ENCODE data around the gene TMEM108. TPM values are rescaled to one million over a fixed set of nuclear protein-coding genes. Genes with fewer than 3 reads are reported as not detected.

TMEM108 gene
- total and polyA plus RNA-seq, 10 of the 15 experiments (the other 5 are each of a cell fraction or from before 2014, with no cell fraction given), result 0.02 to 0.58 (median 0.12) TPM; not detected in 5

GRCh38 chr3:133136114-133137041, 98.2 kb downstream of the TMEM108 start (continued):
- no peak for TF ChIP-seq HDAC2 (IDR thresholded peaks at IDR 0.05)
- TF ChIP-seq ZNF622 (IDR thresholded peaks at IDR 0.05), result no peak
- no peak for TF ChIP-seq SUPT20H (IDR thresholded peaks at IDR 0.05; ENCODE audit: borderline replicate concordance, control insufficient read depth, low read depth, low read length)
- TF ChIP-seq, protein P1, sequence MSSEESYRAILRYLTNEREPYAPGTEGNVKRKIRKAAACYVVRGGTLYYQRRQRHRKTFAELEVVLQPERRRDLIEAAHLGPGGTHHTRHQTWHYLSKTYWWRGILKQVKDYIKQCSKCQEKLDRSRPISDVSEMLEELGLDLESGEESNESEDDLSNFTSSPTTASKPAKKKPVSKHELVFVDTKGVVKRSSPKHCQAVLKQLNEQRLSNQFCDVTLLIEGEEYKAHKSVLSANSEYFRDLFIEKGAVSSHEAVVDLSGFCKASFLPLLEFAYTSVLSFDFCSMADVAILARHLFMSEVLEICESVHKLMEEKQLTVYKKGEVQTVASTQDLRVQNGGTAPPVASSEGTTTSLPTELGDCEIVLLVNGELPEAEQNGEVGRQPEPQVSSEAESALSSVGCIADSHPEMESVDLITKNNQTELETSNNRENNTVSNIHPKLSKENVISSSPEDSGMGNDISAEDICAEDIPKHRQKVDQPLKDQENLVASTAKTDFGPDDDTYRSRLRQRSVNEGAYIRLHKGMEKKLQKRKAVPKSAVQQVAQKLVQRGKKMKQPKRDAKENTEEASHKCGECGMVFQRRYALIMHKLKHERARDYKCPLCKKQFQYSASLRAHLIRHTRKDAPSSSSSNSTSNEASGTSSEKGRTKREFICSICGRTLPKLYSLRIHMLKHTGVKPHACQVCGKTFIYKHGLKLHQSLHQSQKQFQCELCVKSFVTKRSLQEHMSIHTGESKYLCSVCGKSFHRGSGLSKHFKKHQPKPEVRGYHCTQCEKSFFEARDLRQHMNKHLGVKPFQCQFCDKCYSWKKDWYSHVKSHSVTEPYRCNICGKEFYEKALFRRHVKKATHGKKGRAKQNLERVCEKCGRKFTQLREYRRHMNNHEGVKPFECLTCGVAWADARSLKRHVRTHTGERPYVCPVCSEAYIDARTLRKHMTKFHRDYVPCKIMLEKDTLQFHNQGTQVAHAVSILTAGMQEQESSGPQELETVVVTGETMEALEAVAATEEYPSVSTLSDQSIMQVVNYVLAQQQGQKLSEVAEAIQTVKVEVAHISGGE (CRISPR knock-in tag; IDR thresholded peaks at IDR 0.05), result no peak
- TF ChIP-seq ZNF274 (IDR thresholded peaks at IDR 0.05; ENCODE audit: insufficient read depth, insufficient read length), result no peak
- TF ChIP-seq, protein P2, sequence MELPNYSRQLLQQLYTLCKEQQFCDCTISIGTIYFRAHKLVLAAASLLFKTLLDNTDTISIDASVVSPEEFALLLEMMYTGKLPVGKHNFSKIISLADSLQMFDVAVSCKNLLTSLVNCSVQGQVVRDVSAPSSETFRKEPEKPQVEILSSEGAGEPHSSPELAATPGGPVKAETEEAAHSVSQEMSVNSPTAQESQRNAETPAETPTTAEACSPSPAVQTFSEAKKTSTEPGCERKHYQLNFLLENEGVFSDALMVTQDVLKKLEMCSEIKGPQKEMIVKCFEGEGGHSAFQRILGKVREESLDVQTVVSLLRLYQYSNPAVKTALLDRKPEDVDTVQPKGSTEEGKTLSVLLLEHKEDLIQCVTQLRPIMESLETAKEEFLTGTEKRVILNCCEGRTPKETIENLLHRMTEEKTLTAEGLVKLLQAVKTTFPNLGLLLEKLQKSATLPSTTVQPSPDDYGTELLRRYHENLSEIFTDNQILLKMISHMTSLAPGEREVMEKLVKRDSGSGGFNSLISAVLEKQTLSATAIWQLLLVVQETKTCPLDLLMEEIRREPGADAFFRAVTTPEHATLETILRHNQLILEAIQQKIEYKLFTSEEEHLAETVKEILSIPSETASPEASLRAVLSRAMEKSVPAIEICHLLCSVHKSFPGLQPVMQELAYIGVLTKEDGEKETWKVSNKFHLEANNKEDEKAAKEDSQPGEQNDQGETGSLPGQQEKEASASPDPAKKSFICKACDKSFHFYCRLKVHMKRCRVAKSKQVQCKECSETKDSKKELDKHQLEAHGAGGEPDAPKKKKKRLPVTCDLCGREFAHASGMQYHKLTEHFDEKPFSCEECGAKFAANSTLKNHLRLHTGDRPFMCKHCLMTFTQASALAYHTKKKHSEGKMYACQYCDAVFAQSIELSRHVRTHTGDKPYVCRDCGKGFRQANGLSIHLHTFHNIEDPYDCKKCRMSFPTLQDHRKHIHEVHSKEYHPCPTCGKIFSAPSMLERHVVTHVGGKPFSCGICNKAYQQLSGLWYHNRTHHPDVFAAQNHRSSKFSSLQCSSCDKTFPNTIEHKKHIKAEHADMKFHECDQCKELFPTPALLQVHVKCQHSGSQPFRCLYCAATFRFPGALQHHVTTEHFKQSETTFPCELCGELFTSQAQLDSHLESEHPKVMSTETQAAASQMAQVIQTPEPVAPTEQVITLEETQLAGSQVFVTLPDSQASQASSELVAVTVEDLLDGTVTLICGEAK (IDR thresholded peaks at IDR 0.05; ENCODE audit: borderline replicate concordance), result no peak
- TF ChIP-seq MTA3 (IDR thresholded peaks at IDR 0.05; ENCODE audit: borderline replicate concordance, low read length), result no peak
- no peak for TF ChIP-seq SP1 (IDR thresholded peaks at IDR 0.05; ENCODE audit: low read depth, low read length)
- TF ChIP-seq BRCA1 (IDR thresholded peaks at IDR 0.05; ENCODE audit: low read depth, low read length), result no peak
- TF ChIP-seq CHD4 (IDR thresholded peaks at IDR 0.05), result no peak
- TF ChIP-seq, protein P3, sequence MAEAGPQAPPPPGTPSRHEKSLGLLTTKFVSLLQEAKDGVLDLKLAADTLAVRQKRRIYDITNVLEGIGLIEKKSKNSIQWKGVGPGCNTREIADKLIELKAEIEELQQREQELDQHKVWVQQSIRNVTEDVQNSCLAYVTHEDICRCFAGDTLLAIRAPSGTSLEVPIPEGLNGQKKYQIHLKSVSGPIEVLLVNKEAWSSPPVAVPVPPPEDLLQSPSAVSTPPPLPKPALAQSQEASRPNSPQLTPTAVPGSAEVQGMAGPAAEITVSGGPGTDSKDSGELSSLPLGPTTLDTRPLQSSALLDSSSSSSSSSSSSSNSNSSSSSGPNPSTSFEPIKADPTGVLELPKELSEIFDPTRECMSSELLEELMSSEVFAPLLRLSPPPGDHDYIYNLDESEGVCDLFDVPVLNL (IDR thresholded peaks at IDR 0.05; ENCODE audit: low read depth, low read length), result no peak
- TF ChIP-seq, protein P4, sequence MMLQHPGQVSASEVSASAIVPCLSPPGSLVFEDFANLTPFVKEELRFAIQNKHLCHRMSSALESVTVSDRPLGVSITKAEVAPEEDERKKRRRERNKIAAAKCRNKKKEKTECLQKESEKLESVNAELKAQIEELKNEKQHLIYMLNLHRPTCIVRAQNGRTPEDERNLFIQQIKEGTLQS (IDR thresholded peaks at IDR 0.05; ENCODE audit: borderline replicate concordance, extremely low read depth, low read depth, low read length), result no peak
- TF ChIP-seq RBBP5 (conservative IDR thresholded peaks at IDR 0.05), result no peak
- TF ChIP-seq NFYA (IDR thresholded peaks at IDR 0.05; ENCODE audit: borderline replicate concordance, low read depth, low read length), result no peak
- TF ChIP-seq BHLHE40 (IDR thresholded peaks at IDR 0.05; ENCODE audit: borderline replicate concordance in 1 of 2, low read depth in 2 of 2, low read length in 1 of 2), result peak in 1 of 2 experiments; percentile 54; a peak in 1 of 4 replicates
- no peak for TF ChIP-seq SREBF1 (IDR thresholded peaks at IDR 0.05; ENCODE audit: low read length)
- no peak for TF ChIP-seq TBL1XR1 (IDR thresholded peaks at IDR 0.05; ENCODE audit: low read depth, low read length)

All from GM12878 (cell line).